Neural cell (in vitro differentiated cells): ENCODE results near the gene MRPS35. TPM values are rescaled to one million over a fixed set of nuclear protein-coding genes. Genes with fewer than 3 reads are reported as not detected.

Experiments
- H2AFZ ChIP-seq: fragments of 200-600, 300-800 bp; sonication (generic), shearing (Covaris generic); 2 replicates; pipeline ENCODE4 v1.6.0; 2014; ENCODE audit warnings: low read depth, mild to moderate bottlenecking, antibody characterized with exemption, low read length, moderate library complexity
- H3F3A ChIP-seq: fragments of 200-600 bp; shearing (Covaris generic); 2 replicates; pipeline ENCODE4 v1.6.1; 2016; ENCODE audit warnings: mild to moderate bottlenecking, moderate library complexity, mixed read lengths, antibody characterized with exemption, low read length; ENCODE audit not compliant: insufficient read depth, poor library complexity, severe bottlenecking
- H3K27ac ChIP-seq: fragments of 200-600, 300-800 bp; sonication (generic), shearing (Covaris generic); 2 replicates; pipeline ENCODE4 v1.5.1; 2014; ENCODE audit warnings: mild to moderate bottlenecking, low read length, moderate library complexity
- H3K27me3 ChIP-seq: fragments of 300-800, 200-600 bp; sonication (generic), shearing (Covaris generic); 2 replicates; pipeline ENCODE4 v1.6.0; 2014; ENCODE audit warnings: mild to moderate bottlenecking, low read depth, low read length, moderate library complexity; ENCODE audit not compliant: insufficient read depth
- H3K36me3 ChIP-seq: fragments of 300-800, 200-600 bp; sonication (generic), shearing (Covaris generic); 2 replicates; pipeline ENCODE4 v1.5.1; 2014; ENCODE audit warnings: mild to moderate bottlenecking, antibody characterized with exemption, low read length, moderate library complexity; ENCODE audit not compliant: insufficient read depth
- H3K4me2 ChIP-seq: fragments of 300-800, 200-600 bp; sonication (generic), shearing (Covaris generic); 2 replicates; pipeline ENCODE4 v1.6.0; 2014; ENCODE audit warnings: mild to moderate bottlenecking, low read length
- H3K4me3 ChIP-seq: fragments of 300-800, 200-600 bp; sonication (generic), shearing (Covaris generic); 2 replicates; pipeline ENCODE4 v1.5.1; 2014; ENCODE audit warnings: mild to moderate bottlenecking, low read length, moderate library complexity
- H3K79me2 ChIP-seq: fragments of 200-600 bp; shearing (Covaris generic); replicated peaks from 2 replicates; pipeline ENCODE4 v1.6.0; 2014; ENCODE audit warnings: mild to moderate bottlenecking, low read length, moderate library complexity; ENCODE audit not compliant: insufficient read depth
- H3K9ac ChIP-seq: fragments of 300-800, 200-600 bp; sonication (generic), shearing (Covaris generic); 2 replicates; pipeline ENCODE4 v1.6.1; 2016; ENCODE audit warnings: mild to moderate bottlenecking, low read length, mixed read lengths
- H3K9me2 ChIP-seq: fragments of 200-600 bp; shearing (Covaris generic); 2 replicates; pipeline ENCODE4 v1.6.1; 2016; ENCODE audit warnings: mild to moderate bottlenecking, low read length, mixed read lengths; ENCODE audit not compliant: insufficient read depth
- H3K9me3 ChIP-seq: fragments of 200-600, 300-800 bp; sonication (generic), shearing (Covaris generic); 2 replicates; pipeline ENCODE4 v1.6.1; 2016; ENCODE audit warnings: mild to moderate bottlenecking, mixed run types, low read length, moderate library complexity, mixed read lengths
- H4K20me1 ChIP-seq: fragments of 200-600 bp; shearing (Covaris generic); 2 replicates; pipeline ENCODE4 v1.6.1; 2016; ENCODE audit warnings: mild to moderate bottlenecking, mixed run types; ENCODE audit not compliant: insufficient read depth
- EP300 ChIP-seq: fragments of 450-650 bp; conservative IDR thresholded peaks from 2 replicates; pipeline ENCODE4 v1.6.1; 2014; ENCODE audit warnings: antibody characterized with exemption, mild to moderate bottlenecking, moderate library complexity; ENCODE audit not compliant: poor library complexity, severe bottlenecking
- EZH2 ChIP-seq: fragments of 200-600, 300-800 bp; shearing (Covaris generic), sonication (generic); IDR thresholded peaks from 2 replicates; pipeline ENCODE4 v1.6.1; 2014; ENCODE audit warnings: antibody characterized with exemption, low read length, borderline replicate concordance, mild to moderate bottlenecking; ENCODE audit not compliant: insufficient read depth, poor library complexity, severe bottlenecking
- MXI1 ChIP-seq: fragments of 450-650 bp; conservative IDR thresholded peaks from 2 replicates; pipeline ENCODE4 v1.6.1; 2014; ENCODE audit warnings: antibody characterized with exemption, mild to moderate bottlenecking; ENCODE audit not compliant: poor library complexity, severe bottlenecking
- POLR2AphosphoS5 ChIP-seq: IDR thresholded peaks from 2 replicates; pipeline ENCODE4 v1.6.1; 2012
- RAD21 ChIP-seq: fragments of 450-650 bp; conservative IDR thresholded peaks from 2 replicates; pipeline ENCODE4 v1.6.1; 2014; ENCODE audit warnings: antibody characterized with exemption, mild to moderate bottlenecking, moderate library complexity
- SMC3 ChIP-seq: fragments of 450-650 bp; conservative IDR thresholded peaks from 2 replicates; pipeline ENCODE4 v1.6.1; 2014; ENCODE audit warnings: antibody characterized with exemption, mild to moderate bottlenecking, moderate library complexity; ENCODE audit not compliant: poor library complexity
- TAF1 ChIP-seq: IDR thresholded peaks from 2 replicates; pipeline ENCODE4 v1.6.1; 2012; ENCODE audit warnings: low read depth
- polyA plus RNA-seq: library from polyadenylated mRNA; depleted of rRNA; stranded (reverse); fragments of >200 nt; gene quantifications from 2 replicates; pipeline ENCODE4 v1.2.3, GENCODE V29; 2014
- TF ChIP-seq, protein P1 (sequence below): fragments of 450-650 bp; IDR thresholded peaks from 2 replicates; pipeline ENCODE4 v1.5.1; 2014; ENCODE audit warnings: antibody characterized with exemption, mild to moderate bottlenecking, moderate library complexity; ENCODE audit not compliant: poor library complexity, severe bottlenecking
- TF ChIP-seq, protein P2 (sequence below): IDR thresholded peaks from 2 replicates; pipeline ENCODE4 v1.6.1; 2012; ENCODE audit warnings: borderline replicate concordance

Gene MRPS35
- polyA plus RNA-seq, 1 donor from 2014 or later: 105 TPM

DNA sequence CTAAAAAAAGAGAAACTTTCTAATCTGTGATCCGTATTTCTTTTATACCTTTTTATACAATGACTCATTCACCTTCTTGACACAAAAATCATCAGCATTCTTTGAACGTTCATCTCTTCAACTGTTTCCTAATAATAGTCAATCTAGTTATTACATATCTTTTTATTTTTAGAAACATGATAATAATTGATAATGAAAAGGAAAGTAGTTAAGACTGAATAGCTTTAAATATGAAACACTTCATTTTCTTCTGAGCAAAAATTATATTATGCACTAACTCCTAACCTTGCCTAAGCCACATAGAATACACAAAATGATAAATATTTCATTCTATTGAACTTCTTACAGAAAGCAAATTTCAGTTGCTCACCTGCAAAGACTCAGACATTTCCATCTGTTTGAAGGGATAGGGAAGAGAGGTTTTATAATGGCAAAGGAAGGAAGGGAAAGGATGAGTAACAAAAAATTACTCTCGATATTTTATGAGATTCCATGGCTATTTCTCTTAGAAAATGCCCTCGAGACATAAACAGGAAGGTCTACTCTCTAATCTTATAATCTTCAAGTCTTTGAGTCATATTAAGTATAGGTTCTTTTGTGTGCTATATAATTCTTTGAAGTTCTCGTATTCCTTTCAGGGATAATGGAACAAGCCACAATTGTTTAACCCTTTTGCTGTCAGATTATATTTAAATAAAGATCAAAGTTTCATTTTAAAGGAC is 61.9 kb downstream of the MRPS35 start:
- H2AFZ ChIP-seq: no peak overlapping the region

DNA sequence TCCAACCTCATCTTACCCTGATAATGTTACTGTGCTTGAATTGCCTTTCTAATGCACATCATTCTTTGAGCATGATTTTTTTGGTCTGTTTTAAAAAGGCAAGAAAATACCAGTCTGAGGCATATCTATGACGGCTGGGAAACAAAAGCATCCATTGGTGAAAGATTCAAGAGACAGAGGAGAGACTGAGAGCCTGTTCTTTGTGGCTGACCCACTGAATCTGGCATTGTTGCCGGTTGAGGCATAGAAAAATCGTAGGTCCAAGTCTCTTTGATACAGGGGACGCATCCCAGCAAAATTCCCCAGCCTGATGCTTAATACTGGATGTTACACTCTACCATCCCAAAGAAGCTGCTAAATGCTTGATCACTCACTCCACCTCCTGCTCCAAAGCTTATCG is 66.5 kb downstream of the MRPS35 start:
- no peak overlapping the region for H3K9ac ChIP-seq
- no peaks in the 10 kb centered on the region for H3K9me2 ChIP-seq

More for the DNA sequence above, 61.9 kb downstream of the MRPS35 start:
- Histone ChIP-seq H3K4me2 (no peak overlapping the region), H3K4me3 (no peak overlapping the region), H4K20me1 (no peaks in the 10 kb centered on the region), H3F3A (no peaks in the 10 kb centered on the region), H3K79me2 (peaks cover 2% of the 10 kb centered on the region), H3K9me3 (no peaks in the 10 kb centered on the region), H3K9me2 (no peaks in the 10 kb centered on the region), H3K27me3 (no peaks in the 10 kb centered on the region), H3K9ac (no peak overlapping the region), H3K36me3 (no peaks in the 10 kb centered on the region), H3K27ac (no peak overlapping the region)
- TF ChIP-seq MXI1 (no peak), POLR2AphosphoS5 (no peak), TAF1 (no peak), RAD21 (no peak), EZH2 (no peak), SMC3 (no peak), EP300 (no peak)
- TF ChIP-seq, protein P1, sequence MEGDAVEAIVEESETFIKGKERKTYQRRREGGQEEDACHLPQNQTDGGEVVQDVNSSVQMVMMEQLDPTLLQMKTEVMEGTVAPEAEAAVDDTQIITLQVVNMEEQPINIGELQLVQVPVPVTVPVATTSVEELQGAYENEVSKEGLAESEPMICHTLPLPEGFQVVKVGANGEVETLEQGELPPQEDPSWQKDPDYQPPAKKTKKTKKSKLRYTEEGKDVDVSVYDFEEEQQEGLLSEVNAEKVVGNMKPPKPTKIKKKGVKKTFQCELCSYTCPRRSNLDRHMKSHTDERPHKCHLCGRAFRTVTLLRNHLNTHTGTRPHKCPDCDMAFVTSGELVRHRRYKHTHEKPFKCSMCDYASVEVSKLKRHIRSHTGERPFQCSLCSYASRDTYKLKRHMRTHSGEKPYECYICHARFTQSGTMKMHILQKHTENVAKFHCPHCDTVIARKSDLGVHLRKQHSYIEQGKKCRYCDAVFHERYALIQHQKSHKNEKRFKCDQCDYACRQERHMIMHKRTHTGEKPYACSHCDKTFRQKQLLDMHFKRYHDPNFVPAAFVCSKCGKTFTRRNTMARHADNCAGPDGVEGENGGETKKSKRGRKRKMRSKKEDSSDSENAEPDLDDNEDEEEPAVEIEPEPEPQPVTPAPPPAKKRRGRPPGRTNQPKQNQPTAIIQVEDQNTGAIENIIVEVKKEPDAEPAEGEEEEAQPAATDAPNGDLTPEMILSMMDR: no peak
- TF ChIP-seq, protein P2, sequence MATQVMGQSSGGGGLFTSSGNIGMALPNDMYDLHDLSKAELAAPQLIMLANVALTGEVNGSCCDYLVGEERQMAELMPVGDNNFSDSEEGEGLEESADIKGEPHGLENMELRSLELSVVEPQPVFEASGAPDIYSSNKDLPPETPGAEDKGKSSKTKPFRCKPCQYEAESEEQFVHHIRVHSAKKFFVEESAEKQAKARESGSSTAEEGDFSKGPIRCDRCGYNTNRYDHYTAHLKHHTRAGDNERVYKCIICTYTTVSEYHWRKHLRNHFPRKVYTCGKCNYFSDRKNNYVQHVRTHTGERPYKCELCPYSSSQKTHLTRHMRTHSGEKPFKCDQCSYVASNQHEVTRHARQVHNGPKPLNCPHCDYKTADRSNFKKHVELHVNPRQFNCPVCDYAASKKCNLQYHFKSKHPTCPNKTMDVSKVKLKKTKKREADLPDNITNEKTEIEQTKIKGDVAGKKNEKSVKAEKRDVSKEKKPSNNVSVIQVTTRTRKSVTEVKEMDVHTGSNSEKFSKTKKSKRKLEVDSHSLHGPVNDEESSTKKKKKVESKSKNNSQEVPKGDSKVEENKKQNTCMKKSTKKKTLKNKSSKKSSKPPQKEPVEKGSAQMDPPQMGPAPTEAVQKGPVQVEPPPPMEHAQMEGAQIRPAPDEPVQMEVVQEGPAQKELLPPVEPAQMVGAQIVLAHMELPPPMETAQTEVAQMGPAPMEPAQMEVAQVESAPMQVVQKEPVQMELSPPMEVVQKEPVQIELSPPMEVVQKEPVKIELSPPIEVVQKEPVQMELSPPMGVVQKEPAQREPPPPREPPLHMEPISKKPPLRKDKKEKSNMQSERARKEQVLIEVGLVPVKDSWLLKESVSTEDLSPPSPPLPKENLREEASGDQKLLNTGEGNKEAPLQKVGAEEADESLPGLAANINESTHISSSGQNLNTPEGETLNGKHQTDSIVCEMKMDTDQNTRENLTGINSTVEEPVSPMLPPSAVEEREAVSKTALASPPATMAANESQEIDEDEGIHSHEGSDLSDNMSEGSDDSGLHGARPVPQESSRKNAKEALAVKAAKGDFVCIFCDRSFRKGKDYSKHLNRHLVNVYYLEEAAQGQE: no peak

More for the DNA sequence above, 66.5 kb downstream of the MRPS35 start:
- H3F3A ChIP-seq: peaks cover 4% of the 10 kb centered on the region
- no peak overlapping the region for H2AFZ ChIP-seq
- H3K4me2 ChIP-seq: no peak overlapping the region
- H3K79me2 ChIP-seq: peaks cover 23% of the 10 kb centered on the region
- no peaks in the 10 kb centered on the region for H3K9me3 ChIP-seq
- H4K20me1 ChIP-seq: no peaks in the 10 kb centered on the region
- H3K27ac ChIP-seq: no peak overlapping the region
- TF ChIP-seq EP300 (no peak), EZH2 (no peak), RAD21 (no peak), TAF1 (no peak), SMC3 (no peak), POLR2AphosphoS5 (no peak)
- TF ChIP-seq, protein P2: no peak
- H3K4me3 ChIP-seq: no peak overlapping the region
- H3K36me3 ChIP-seq: no peaks in the 10 kb centered on the region
- H3K27me3 ChIP-seq: no peaks in the 10 kb centered on the region
